ENCODE data around the gene NKAIN2.

The NKAIN2 gene

DNA sequence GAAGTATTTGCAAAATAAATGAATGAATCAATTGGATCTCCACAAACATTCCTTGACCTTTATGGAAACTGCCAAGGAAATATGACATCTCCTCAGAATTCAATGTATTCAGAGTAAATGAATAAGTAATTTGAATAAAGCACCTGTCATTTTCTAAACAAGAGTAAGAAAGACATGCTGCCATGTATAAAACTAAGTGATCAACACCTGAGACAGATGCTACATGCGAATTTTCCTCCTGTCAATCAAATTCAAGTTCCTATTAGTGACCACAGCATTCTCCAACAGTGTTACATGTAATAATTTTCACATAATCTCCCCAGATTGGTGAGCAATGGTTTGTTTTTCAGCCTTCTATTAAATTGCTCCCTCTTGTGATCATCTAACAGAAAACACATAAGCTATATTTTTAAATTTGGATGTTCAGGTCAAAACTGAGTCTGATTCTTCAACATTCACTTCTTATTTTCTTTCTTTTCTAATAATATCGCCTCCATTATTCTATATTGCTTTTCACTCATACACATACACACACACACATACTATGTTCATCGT, 995.4 kb downstream of the NKAIN2 start:
- H3K27ac ChIP-seq (ENCODE audit: extremely low read depth, low read depth, low read length): no peak overlapping the region
- H3K36me3 ChIP-seq (ENCODE audit: control insufficient read depth in 2 of 2, insufficient read depth in 1 of 2, low read length in 2 of 2): no peaks in the 10 kb centered on the region
- no peak for TF ChIP-seq ZNF830 (tag by site-specific recombination; IDR thresholded peaks at IDR 0.05; ENCODE audit: low read depth)
- TF ChIP-seq, protein P1, sequence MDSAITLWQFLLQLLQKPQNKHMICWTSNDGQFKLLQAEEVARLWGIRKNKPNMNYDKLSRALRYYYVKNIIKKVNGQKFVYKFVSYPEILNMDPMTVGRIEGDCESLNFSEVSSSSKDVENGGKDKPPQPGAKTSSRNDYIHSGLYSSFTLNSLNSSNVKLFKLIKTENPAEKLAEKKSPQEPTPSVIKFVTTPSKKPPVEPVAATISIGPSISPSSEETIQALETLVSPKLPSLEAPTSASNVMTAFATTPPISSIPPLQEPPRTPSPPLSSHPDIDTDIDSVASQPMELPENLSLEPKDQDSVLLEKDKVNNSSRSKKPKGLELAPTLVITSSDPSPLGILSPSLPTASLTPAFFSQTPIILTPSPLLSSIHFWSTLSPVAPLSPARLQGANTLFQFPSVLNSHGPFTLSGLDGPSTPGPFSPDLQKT (IDR thresholded peaks at IDR 0.05; ENCODE audit: borderline replicate concordance, low read depth, low read length): no peak
- no peak for TF ChIP-seq ZNF785 (tag by site-specific recombination; IDR thresholded peaks at IDR 0.05)
- peak; percentile 38; the same call in 1 of the 2 replicates for TF ChIP-seq ZNF654 (tag by site-specific recombination; IDR thresholded peaks at IDR 0.05; ENCODE audit: low read depth)
- no peak for TF ChIP-seq ZNF596 (tag by site-specific recombination; IDR thresholded peaks at IDR 0.05)
- H3K4me3 ChIP-seq (ENCODE audit: low read depth, low read length): no peak overlapping the region
- H3K9me3 ChIP-seq (ENCODE audit: control insufficient read depth, insufficient read depth, low read depth, low read length): no peaks in the 10 kb centered on the region
- ChIA-PET CTCF (interaction anchor here (0.6 to 2.6 kb wide), 8 partner anchors 9 to 1384 kb away, joined by 3 to 10 read pairs (median 4); no protein-coding TSS in a partner anchor), POLR2A (interaction anchor here (0.6 kb wide), 1 partner anchor 494 kb away, joined by 4 read pairs; no protein-coding TSS in a partner anchor)
- peaks cover 6% of the 10 kb centered on the region; the same call in 1 of the 2 replicates for H3K4me1 ChIP-seq (ENCODE audit: control insufficient read depth, insufficient read depth, low read length)

GRCh38 chr6:124799638-124800037, 996.0 kb downstream of the NKAIN2 start:
- Histone ChIP-seq H3K36me3 (ENCODE audit: control insufficient read depth in 2 of 2, insufficient read depth in 1 of 2, low read length in 2 of 2) (no peaks in the 10 kb centered on the region), H3K27ac (ENCODE audit: extremely low read depth, low read depth, low read length) (no peak overlapping the region), H3K4me3 (ENCODE audit: low read depth, low read length) (no peak overlapping the region), H3K9me3 (ENCODE audit: control insufficient read depth, insufficient read depth, low read depth, low read length) (no peaks in the 10 kb centered on the region), H3K4me1 (ENCODE audit: control insufficient read depth, insufficient read depth, low read length) (peaks cover 6% of the 10 kb centered on the region; the same call in 1 of the 2 replicates)
- ChIA-PET POLR2A (no interaction called here), CTCF (interaction anchor here (0.6 to 2.6 kb wide), 7 partner anchors 9 to 1385 kb away, joined by 3 to 10 read pairs (median 3); no protein-coding TSS in a partner anchor)
- TF ChIP-seq SCRT1 (tag by site-specific recombination; IDR thresholded peaks at IDR 0.05; ENCODE audit: borderline replicate concordance) (no peak), ZNF555 (tag by site-specific recombination; conservative IDR thresholded peaks at IDR 0.05) (no peak), ZNF311 (tag by site-specific recombination; IDR thresholded peaks at IDR 0.05; ENCODE audit: borderline replicate concordance) (no peak), GLIS2 (tag by site-specific recombination; IDR thresholded peaks at IDR 0.05) (no peak), ZNF521 (tag by site-specific recombination; IDR thresholded peaks at IDR 0.05) (no peak), SP2 (tag by site-specific recombination; IDR thresholded peaks at IDR 0.05) (no peak), ZNF302 (tag by site-specific recombination; IDR thresholded peaks at IDR 0.05; ENCODE audit: low read depth) (no peak), FEZF1 (tag by site-specific recombination; IDR thresholded peaks at IDR 0.05) (no peak), KLF1 (tag by site-specific recombination; IDR thresholded peaks at IDR 0.05) (no peak), ZNF843 (tag by site-specific recombination; IDR thresholded peaks at IDR 0.05) (no peak), ZSCAN18 (tag by site-specific recombination; IDR thresholded peaks at IDR 0.05) (no peak), SP7 (tag by site-specific recombination; IDR thresholded peaks at IDR 0.05) (no peak), ZNF175 (tag by site-specific recombination; IDR thresholded peaks at IDR 0.05) (no peak), ZNF37A (tag by site-specific recombination; IDR thresholded peaks at IDR 0.05) (no peak), ZNF354C (tag by site-specific recombination; IDR thresholded peaks at IDR 0.05; ENCODE audit: borderline replicate concordance, low read depth) (no peak), GLI2 (tag by site-specific recombination; IDR thresholded peaks at IDR 0.05; ENCODE audit: borderline replicate concordance, low read depth) (no peak), ZNF112 (tag by site-specific recombination; IDR thresholded peaks at IDR 0.05) (no peak), PRDM1 (tag by site-specific recombination; IDR thresholded peaks at IDR 0.05) (no peak)
- TF ChIP-seq, protein P2, sequence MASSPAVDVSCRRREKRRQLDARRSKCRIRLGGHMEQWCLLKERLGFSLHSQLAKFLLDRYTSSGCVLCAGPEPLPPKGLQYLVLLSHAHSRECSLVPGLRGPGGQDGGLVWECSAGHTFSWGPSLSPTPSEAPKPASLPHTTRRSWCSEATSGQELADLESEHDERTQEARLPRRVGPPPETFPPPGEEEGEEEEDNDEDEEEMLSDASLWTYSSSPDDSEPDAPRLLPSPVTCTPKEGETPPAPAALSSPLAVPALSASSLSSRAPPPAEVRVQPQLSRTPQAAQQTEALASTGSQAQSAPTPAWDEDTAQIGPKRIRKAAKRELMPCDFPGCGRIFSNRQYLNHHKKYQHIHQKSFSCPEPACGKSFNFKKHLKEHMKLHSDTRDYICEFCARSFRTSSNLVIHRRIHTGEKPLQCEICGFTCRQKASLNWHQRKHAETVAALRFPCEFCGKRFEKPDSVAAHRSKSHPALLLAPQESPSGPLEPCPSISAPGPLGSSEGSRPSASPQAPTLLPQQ (tag by site-specific recombination; IDR thresholded peaks at IDR 0.05): no peak
